Mammary epithelial cell (primary cell): ENCODE data around the gene NUDT9.

ENCODE experiments used
- CTCF ChIP-seq, 2 donors: IDR thresholded peaks in 1 of 2; conservative IDR thresholded peaks in 1 of 2; 2 replicates each; pipeline ENCODE4 v1.5.1; 2011 to 2012; ENCODE audit warnings: inconsistent platforms in 2 of 2, low read length in 2 of 2, mild to moderate bottlenecking in 2 of 2, control low read depth in 1 of 2, low read depth in 1 of 2; ENCODE audit not compliant: insufficient read depth in 1 of 2; ENCODE audit errors: extremely low read depth in 1 of 2
- EZH2 ChIP-seq: IDR thresholded peaks from 2 replicates; pipeline ENCODE4 v1.6.1; 2012; ENCODE audit warnings: low read length, inconsistent platforms, borderline replicate concordance

DNA sequence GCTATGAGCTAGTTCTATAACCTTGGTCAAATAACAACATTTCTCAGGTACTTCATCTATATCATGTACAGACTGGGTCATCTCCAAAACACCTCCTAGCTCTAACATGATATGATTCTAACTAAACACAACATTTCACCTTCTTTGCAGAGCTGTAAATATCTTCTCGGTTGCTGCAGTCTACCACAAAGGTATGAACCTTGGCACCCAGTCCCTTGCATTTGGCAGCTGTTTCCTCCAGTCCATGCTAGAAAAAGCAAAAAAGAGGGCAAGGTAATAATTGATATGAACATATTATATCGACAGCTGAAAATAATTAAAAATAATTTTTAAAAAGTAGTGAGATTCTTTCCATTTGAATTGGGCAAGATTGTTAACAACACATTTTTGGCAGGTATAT is 40.3 kb upstream of the NUDT9 start:
- no peak for TF ChIP-seq CTCF (conservative IDR thresholded peaks at IDR 0.05 in 1 of 2, IDR thresholded peaks at IDR 0.05 in 1 of 2; ENCODE audit: extremely low read depth in 1 of 2, insufficient read depth in 1 of 2, low read depth in 1 of 2, low read length in 2 of 2)
- TF ChIP-seq EZH2, result no peak
